ENCODE results near the gene HNRNPK.

- TF ChIP-seq, protein P1, sequence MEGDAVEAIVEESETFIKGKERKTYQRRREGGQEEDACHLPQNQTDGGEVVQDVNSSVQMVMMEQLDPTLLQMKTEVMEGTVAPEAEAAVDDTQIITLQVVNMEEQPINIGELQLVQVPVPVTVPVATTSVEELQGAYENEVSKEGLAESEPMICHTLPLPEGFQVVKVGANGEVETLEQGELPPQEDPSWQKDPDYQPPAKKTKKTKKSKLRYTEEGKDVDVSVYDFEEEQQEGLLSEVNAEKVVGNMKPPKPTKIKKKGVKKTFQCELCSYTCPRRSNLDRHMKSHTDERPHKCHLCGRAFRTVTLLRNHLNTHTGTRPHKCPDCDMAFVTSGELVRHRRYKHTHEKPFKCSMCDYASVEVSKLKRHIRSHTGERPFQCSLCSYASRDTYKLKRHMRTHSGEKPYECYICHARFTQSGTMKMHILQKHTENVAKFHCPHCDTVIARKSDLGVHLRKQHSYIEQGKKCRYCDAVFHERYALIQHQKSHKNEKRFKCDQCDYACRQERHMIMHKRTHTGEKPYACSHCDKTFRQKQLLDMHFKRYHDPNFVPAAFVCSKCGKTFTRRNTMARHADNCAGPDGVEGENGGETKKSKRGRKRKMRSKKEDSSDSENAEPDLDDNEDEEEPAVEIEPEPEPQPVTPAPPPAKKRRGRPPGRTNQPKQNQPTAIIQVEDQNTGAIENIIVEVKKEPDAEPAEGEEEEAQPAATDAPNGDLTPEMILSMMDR (conservative IDR thresholded peaks at IDR 0.05 in 1 of 2, IDR thresholded peaks at IDR 0.05 in 1 of 2; ENCODE audit: low read depth in 1 of 2, low read length in 2 of 2) = no peak
- no peak for TF ChIP-seq EZH2 (IDR thresholded peaks at IDR 0.05; ENCODE audit: low read length, missing control alignments)
These were observed 23.2 kb upstream of the HNRNPK start for GRCh38 chr9:84003246-84003645.
